Keratinocyte (primary cell): ENCODE results near the gene CCT7.
"Not testable (repeated sequence)": the region's sequence is repeated elsewhere in the genome, so short reads cannot be mapped to it uniquely, and the experiment has no call there.

Experiments
- CTCF ChIP-seq, 3 experiments: IDR thresholded peaks in 1 of 3; conservative IDR thresholded peaks in 1 of 3; optimal IDR thresholded peaks in 1 of 3; 2 replicates in 2 of 3; 3 replicates in 1 of 3; pipeline versions ENCODE3 to v1.5.1; 2011; ENCODE audit warnings: low read length in 3 of 3, mild to moderate bottlenecking in 3 of 3, moderate library complexity in 2 of 3, control low read depth in 1 of 3, inconsistent platforms in 1 of 3; ENCODE audit not compliant: insufficient read depth in 2 of 3; ENCODE audit errors: extremely low read depth in 1 of 3
- EZH2 ChIP-seq: IDR thresholded peaks from one replicate; pipeline ENCODE4 v1.6.1; 2012; ENCODE audit warnings: inconsistent platforms, mild to moderate bottlenecking, low read length, moderate library complexity

DNA sequence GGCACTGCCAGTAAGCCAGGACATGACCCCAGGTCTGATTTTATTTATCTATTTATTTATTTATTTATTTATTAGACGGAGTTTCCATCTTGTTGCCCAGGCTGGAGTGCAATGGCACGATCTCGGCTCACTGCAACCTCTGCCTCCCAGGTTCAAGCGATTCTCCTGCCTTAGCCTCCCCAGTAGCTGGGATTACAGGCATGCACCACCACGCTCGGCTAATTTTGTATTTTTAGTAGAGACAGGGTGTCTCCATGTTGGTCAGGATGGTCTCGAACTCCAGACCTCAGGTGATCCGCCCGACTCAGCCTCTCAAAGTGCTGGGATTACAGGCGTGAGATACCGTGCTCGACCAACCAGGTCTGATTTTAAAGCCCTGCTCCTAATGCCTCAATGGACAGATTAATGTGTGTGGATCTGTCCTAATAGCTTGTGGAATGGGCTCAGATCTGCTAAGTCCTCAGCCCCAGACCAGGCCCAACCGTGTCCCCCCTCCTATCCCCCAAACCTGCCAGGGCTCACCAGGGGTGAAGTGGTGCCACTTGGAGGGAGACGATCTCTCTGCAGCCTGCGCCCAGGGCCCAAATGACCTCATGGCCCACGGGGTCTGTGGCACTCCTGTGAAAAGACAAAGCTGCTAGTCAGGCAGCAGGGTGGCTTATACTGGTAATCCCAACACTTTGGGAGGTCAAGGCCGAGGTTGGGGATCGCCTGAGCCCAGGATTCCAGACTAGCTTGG is 28.8 kb downstream of the CCT7 start:
- TF ChIP-seq CTCF (optimal IDR thresholded peaks at IDR 0.05 in 1 of 3, IDR thresholded peaks at IDR 0.05 in 1 of 3, conservative IDR thresholded peaks at IDR 0.05 in 1 of 3; ENCODE audit: extremely low read depth in 1 of 3, insufficient read depth in 2 of 3, low read length in 3 of 3); EZH2: not testable (repeated sequence)
